K562 (cell line): Measurements from ENCODE around the gene APOC1. TPM values are rescaled to one million over a fixed set of nuclear protein-coding genes. Genes with fewer than 3 reads are reported as not detected.

Source experiments
- ATAC-seq: fragments of 200-7000 bp; cut with Tn5 transposase; 3 replicates; pipeline ENCODE4 v1.9.1; 2020; ENCODE audit warnings: moderate library complexity
- BruUV-seq: library from RNA; stranded (reverse); fragments of 400-500 nt; replicated peaks from 2 replicates; lab custom pipeline; 2021; lab: Mats Ljungman, UMichigan
- CTCF ChIA-PET: fragments of 300-600 bp; formaldehyde crosslinking; extraction: SDS; loops from one replicate; lab custom pipeline; 2021; ENCODE audit warnings: low intra/inter-chr PET ratio; lab: Yijun Ruan, JAX
- POLR2A ChIA-PET: fragments of 300-600, 350-650 bp; sonication (Branson Sonifier 250); formaldehyde crosslinking; extraction: SDS; loops from one replicate; lab custom pipeline; 2021; ENCODE audit warnings: antibody characterized with exemption, inconsistent platforms; lab: Yijun Ruan, JAX
- DNase-seq, 4 experiments: peaks; one replicate each; pipeline versions ENCODE4 v3.0.0 to v3.0.0-alpha.2; 2011 to 2018; ENCODE audit warnings: low spot score in 3 of 4, mixed read lengths in 3 of 4; ENCODE audit errors: extremely low read depth in 1 of 4
- FAIRE-seq: peaks from 2 replicates; lab custom pipeline; 2011; peaks lifted over from hg19 to GRCh38; lab: Jason Lieb, UNC
- H2AFZ ChIP-seq: 2 replicates; pipeline ENCODE4 v1.6.0; 2011; ENCODE audit warnings: low read depth, low read length, control low read depth, inconsistent platforms
- H3K27ac ChIP-seq: fragments of 200-600 bp; 3 replicates; pipeline ENCODE4 v1.8.0; 2011; ENCODE audit warnings: low read depth, mild to moderate bottlenecking, control low read depth, inconsistent platforms, low read length, moderate library complexity, mixed read lengths; ENCODE audit errors: extremely low read depth
- H3K27me3 ChIP-seq, 2 experiments: fragments of 300-600 bp in 1 of 2; 2 replicates in 1 of 2; 3 replicates in 1 of 2; pipeline versions ENCODE4 v1.6.0 to v1.8.0; 2011; ENCODE audit warnings: inconsistent platforms in 2 of 2, low read length in 2 of 2, mild to moderate bottlenecking in 1 of 2, mixed read lengths in 1 of 2, moderate library complexity in 1 of 2; ENCODE audit not compliant: control insufficient read depth in 2 of 2, insufficient read depth in 2 of 2
- H3K36me3 ChIP-seq: fragments of 300-600 bp; 3 replicates; pipeline ENCODE4 v1.8.0; 2011; ENCODE audit warnings: mild to moderate bottlenecking, low read length, inconsistent platforms; ENCODE audit not compliant: control insufficient read depth, insufficient read depth
- H3K4me1 ChIP-seq, 2 experiments: fragments of 200-600 bp in 1 of 2; replicated peaks in 1 of 2; 2 replicates in 1 of 2; 3 replicates in 1 of 2; pipeline versions ENCODE4 v1.5.1 to v1.8.0; 2011; ENCODE audit warnings: inconsistent platforms in 2 of 2, low read length in 2 of 2, mild to moderate bottlenecking in 1 of 2, mixed read lengths in 1 of 2, moderate library complexity in 1 of 2; ENCODE audit not compliant: control insufficient read depth in 2 of 2, insufficient read depth in 2 of 2
- H3K4me2 ChIP-seq: 2 replicates; pipeline ENCODE4 v1.6.1; 2011; ENCODE audit warnings: low read length, control low read depth, inconsistent platforms, mixed read lengths; ENCODE audit not compliant: insufficient read depth
- H3K4me3 ChIP-seq: fragments of 200-600 bp; sonication (generic), shearing (Covaris generic); 2 replicates; pipeline ENCODE4 v1.5.1; 2016; ENCODE audit warnings: control low read depth, inconsistent platforms
- H3K79me2 ChIP-seq: fragments of 200-600 bp; 3 replicates; pipeline ENCODE4 v1.8.0; 2011; ENCODE audit warnings: low read length, inconsistent platforms; ENCODE audit not compliant: control insufficient read depth, insufficient read depth
- H3K9ac ChIP-seq, 2 experiments: 2 replicates each; pipeline versions ENCODE4 v1.6.0 to v1.6.1; 2011; ENCODE audit warnings: low read depth in 2 of 2, low read length in 2 of 2, control low read depth in 1 of 2, inconsistent platforms in 1 of 2, mild to moderate bottlenecking in 1 of 2, mixed read lengths in 1 of 2; ENCODE audit not compliant: insufficient read depth in 1 of 2
- H3K9me1 ChIP-seq: one replicate; pipeline ENCODE4 v1.6.0; 2011; ENCODE audit warnings: inconsistent platforms, mild to moderate bottlenecking, low read length, moderate library complexity; ENCODE audit not compliant: control insufficient read depth, insufficient read depth
- H3K9me3 ChIP-seq: replicated peaks from 2 replicates; pipeline ENCODE4 v1.5.1; 2011; ENCODE audit warnings: low read depth, low read length, inconsistent platforms; ENCODE audit not compliant: control insufficient read depth, insufficient read depth
- H4K20me1 ChIP-seq: replicated peaks from 2 replicates; pipeline ENCODE4 v1.6.1; 2011; ENCODE audit warnings: low read length, inconsistent platforms, mixed read lengths; ENCODE audit not compliant: control insufficient read depth, insufficient read depth
- CTBP1 ChIP-seq: fragments of 450-650 bp; IDR thresholded peaks from 2 replicates; pipeline ENCODE4 v1.6.1; 2016; ENCODE audit warnings: borderline replicate concordance
- FOXK2 ChIP-seq, 2 experiments: fragments of 450-650 bp; IDR thresholded peaks in 1 of 2; conservative IDR thresholded peaks in 1 of 2; 2 replicates each; pipeline ENCODE4 v1.6.1; 2016; ENCODE audit warnings: low read depth in 2 of 2, mild to moderate bottlenecking in 1 of 2
- JUN ChIP-seq, 2 experiments: sonication (generic) in 1 of 2; formaldehyde crosslinking in 1 of 2; IDR thresholded peaks; 2 replicates each; pipeline versions ENCODE4 v1.6.1 to v1.8.0; 2012 to 2022; ENCODE audit warnings: borderline replicate concordance in 2 of 2, mild to moderate bottlenecking in 2 of 2, improper control_type of control experiment in 1 of 2, low read depth in 1 of 2, low read length in 1 of 2, missing genetic modification reagents in 1 of 2
- KLF1 ChIP-seq: fragments of 450-650 bp; IDR thresholded peaks from 2 replicates; pipeline ENCODE4 v1.6.1; 2016; ENCODE audit warnings: missing genetic modification characterization, missing compliant biosample characterization
- MAFG ChIP-seq: fragments of 450-650 bp; conservative IDR thresholded peaks from 2 replicates; pipeline ENCODE4 v1.6.1; 2016; ENCODE audit warnings: missing genetic modification characterization, missing compliant biosample characterization
- MXI1 ChIP-seq: IDR thresholded peaks from 2 replicates; pipeline ENCODE4 v1.6.1; 2011; ENCODE audit warnings: low read depth, mild to moderate bottlenecking, improper control_type of control experiment, low read length
- NBN ChIP-seq: fragments of 450-650 bp; IDR thresholded peaks from 2 replicates; pipeline ENCODE4 v1.6.1; 2016; ENCODE audit warnings: low read depth, mild to moderate bottlenecking
- NCOR1 ChIP-seq: fragments of 450-650 bp; IDR thresholded peaks from 2 replicates; pipeline ENCODE4 v1.6.1; 2016; ENCODE audit warnings: mild to moderate bottlenecking, moderate library complexity
- NFYB ChIP-seq: IDR thresholded peaks from 2 replicates; pipeline ENCODE4 v1.6.1; 2011; ENCODE audit warnings: mild to moderate bottlenecking, moderate library complexity; ENCODE audit not compliant: insufficient read length; ENCODE audit errors: extremely low read depth
- NR3C1 ChIP-seq: sonication (generic); formaldehyde crosslinking; IDR thresholded peaks from 2 replicates; pipeline ENCODE4 v1.8.1; 2022; ENCODE audit warnings: missing genetic modification reagents
- SMC3 ChIP-seq: conservative IDR thresholded peaks from 2 replicates; pipeline ENCODE4 v1.6.1; 2011; ENCODE audit warnings: low read depth, low read length, improper control_type of control experiment; ENCODE audit not compliant: insufficient read depth
- STAG1 ChIP-seq: sonication (generic); formaldehyde crosslinking; IDR thresholded peaks from 2 replicates; pipeline ENCODE4 v1.5.0; 2020; ENCODE audit warnings: missing genetic modification reagents, borderline replicate concordance
- WGBS: fragments of 100-300 bp; shearing (Covaris generic); methylation state at CpG from one replicate; pipeline ENCODE4 v1.1.6; 2016; ENCODE audit warnings: low coverage, mixed read lengths; ENCODE audit not compliant: insufficient coverage; ENCODE audit errors: missing lambda C conversion rate; 5-methylcytosine and 5-hydroxymethylcytosine counted together
- in situ Hi-C: fragments of 300-500 bp; cut with MboI; formaldehyde crosslinking; loops from 4 replicates; pipeline ENCODE4 v1.15.0; 2018; ENCODE audit warnings: inconsistent platforms, mixed read lengths
- intact Hi-C: fragments of 100-400 bp; cut with micrococcal nuclease; formaldehyde crosslinking; loops from 2 replicates; pipeline ENCODE4 v1.14.2; 2022
- polyA plus RNA-seq, 8 experiments: library from polyadenylated mRNA; depleted of rRNA in 4 of 8; stranded (reverse) in 5 of 8; unstranded in 3 of 8; fragments of >200 nt; fragmentation: Nextera tagmentation in 2 of 8; fragmentation: Illumina TruSeq in 1 of 8; extraction: Ambion mirVana in 2 of 8; extraction: Trizol in 1 of 8; gene quantifications; 2 replicates each; pipeline versions ENCODE4 v1.2.1 to v1.2.3, GENCODE V29; 2011 to 2014; ENCODE audit warnings: inconsistent platforms in 1 of 8, missing spikeins in 1 of 8
- total RNA-seq, 7 experiments: library from RNA; depleted of rRNA in 6 of 7; stranded (reverse); fragments of >200 nt in 6 of 7; fragmentation: Illumina TruSeq in 2 of 7; extraction: Trizol in 2 of 7; gene quantifications; 2 replicates each; pipeline versions ENCODE4 v1.2.1 to v1.2.3, GENCODE V29; 2011 to 2021; ENCODE audit warnings: low replicate concordance in 1 of 7
- TF ChIP-seq, protein P1 (sequence below): fragments of 250-450 bp; sonication (Bioruptor Pico); IDR thresholded peaks from 2 replicates; pipeline ENCODE4 v1.5.1; 2021; ENCODE audit warnings: mild to moderate bottlenecking
- TF ChIP-seq, protein P2 (sequence below): fragments of 250-450 bp; sonication (Bioruptor Pico); IDR thresholded peaks from 2 replicates; pipeline ENCODE4 v1.5.0; 2021; ENCODE audit warnings: mild to moderate bottlenecking, moderate library complexity
- TF ChIP-seq, protein P3 (sequence below): IDR thresholded peaks from 2 replicates; pipeline ENCODE4 v1.6.1; 2011; ENCODE audit not compliant: insufficient read length; ENCODE audit errors: extremely low read depth
- TF ChIP-seq, protein P4 (sequence below): sonication (generic); formaldehyde crosslinking; IDR thresholded peaks from 2 replicates; pipeline ENCODE4 v1.8.1; 2023; ENCODE audit warnings: mild to moderate bottlenecking, missing genetic modification reagents, moderate library complexity

Gene APOC1
- total and polyA plus RNA-seq, 9 of the 15 experiments (the other 6 are each of a cell fraction or from before 2014, with no cell fraction given) = 115 to 408 (median 220) TPM

DNA sequence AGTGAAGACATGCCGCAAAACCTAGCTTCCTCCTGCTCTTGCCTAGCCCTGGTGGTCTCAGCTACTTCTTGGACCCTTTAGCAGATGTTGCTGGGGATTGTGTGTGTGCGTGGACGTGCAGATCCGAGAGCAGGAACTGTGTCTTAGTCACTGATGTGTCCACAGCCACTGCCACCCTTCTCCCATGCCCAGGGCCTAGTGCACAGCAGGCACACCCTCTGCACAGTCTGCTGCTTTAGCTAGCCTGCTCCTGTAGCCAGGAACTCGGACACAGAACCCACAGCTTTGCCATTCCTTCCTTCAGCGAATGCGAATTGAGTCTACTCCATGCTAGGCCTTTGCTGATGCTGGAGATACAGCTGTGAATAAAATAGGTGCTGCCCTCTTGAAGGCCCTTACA, 43.1 kb downstream of the APOC1 start:
- H3K9ac ChIP-seq = peak overlapping the region in 1 of 2 experiments; percentile 85; a peak in 2 of 4 replicates
- peaks cover 24% of the 10 kb centered on the region for H4K20me1 ChIP-seq
- no peaks in the 10 kb centered on the region for H3K27me3 ChIP-seq
- peaks cover 16 to 24% of the 10 kb centered on the region in 2 experiments; a peak in 4 of 5 replicates for H3K4me1 ChIP-seq
- DNase-seq (no peak), FAIRE-seq (no peak), ATAC-seq (no peak)
- H3K4me2 ChIP-seq = 0 out of 2 replicates have a peak overlapping the region, but pooled peaks have one; percentile 16
- H2AFZ ChIP-seq = no peak overlapping the region
- ChIA-PET CTCF (no interaction called here), POLR2A (interaction anchor here (0.6 to 1.7 kb wide), 7 partner anchors 14 to 1196 kb away, joined by 3 to 6 read pairs (median 3); partner anchors contain the start of genes RELB and TOMM40)
- peaks cover 47% of the 10 kb centered on the region; the same call in 2 of the 3 replicates for H3K36me3 ChIP-seq
- H3K79me2 ChIP-seq = peaks cover 72% of the 10 kb centered on the region
- TF ChIP-seq NBN = no peak
- no peak for TF ChIP-seq NFYB
- TF ChIP-seq, protein P1, sequence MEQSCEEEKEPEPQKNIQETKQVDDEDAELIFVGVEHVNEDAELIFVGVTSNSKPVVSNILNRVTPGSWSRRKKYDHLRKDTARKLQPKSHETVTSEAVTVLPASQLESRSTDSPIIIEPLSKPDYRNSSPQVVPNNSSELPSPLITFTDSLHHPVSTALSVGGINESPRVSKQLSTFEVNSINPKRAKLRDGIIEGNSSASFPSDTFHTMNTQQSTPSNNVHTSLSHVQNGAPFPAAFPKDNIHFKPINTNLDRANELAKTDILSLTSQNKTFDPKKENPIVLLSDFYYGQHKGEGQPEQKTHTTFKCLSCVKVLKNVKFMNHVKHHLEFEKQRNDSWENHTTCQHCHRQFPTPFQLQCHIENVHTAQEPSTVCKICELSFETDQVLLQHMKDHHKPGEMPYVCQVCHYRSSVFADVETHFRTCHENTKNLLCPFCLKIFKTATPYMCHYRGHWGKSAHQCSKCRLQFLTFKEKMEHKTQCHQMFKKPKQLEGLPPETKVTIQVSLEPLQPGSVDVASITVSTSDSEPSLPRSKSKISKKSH = no peak
- TF ChIP-seq, protein P2, sequence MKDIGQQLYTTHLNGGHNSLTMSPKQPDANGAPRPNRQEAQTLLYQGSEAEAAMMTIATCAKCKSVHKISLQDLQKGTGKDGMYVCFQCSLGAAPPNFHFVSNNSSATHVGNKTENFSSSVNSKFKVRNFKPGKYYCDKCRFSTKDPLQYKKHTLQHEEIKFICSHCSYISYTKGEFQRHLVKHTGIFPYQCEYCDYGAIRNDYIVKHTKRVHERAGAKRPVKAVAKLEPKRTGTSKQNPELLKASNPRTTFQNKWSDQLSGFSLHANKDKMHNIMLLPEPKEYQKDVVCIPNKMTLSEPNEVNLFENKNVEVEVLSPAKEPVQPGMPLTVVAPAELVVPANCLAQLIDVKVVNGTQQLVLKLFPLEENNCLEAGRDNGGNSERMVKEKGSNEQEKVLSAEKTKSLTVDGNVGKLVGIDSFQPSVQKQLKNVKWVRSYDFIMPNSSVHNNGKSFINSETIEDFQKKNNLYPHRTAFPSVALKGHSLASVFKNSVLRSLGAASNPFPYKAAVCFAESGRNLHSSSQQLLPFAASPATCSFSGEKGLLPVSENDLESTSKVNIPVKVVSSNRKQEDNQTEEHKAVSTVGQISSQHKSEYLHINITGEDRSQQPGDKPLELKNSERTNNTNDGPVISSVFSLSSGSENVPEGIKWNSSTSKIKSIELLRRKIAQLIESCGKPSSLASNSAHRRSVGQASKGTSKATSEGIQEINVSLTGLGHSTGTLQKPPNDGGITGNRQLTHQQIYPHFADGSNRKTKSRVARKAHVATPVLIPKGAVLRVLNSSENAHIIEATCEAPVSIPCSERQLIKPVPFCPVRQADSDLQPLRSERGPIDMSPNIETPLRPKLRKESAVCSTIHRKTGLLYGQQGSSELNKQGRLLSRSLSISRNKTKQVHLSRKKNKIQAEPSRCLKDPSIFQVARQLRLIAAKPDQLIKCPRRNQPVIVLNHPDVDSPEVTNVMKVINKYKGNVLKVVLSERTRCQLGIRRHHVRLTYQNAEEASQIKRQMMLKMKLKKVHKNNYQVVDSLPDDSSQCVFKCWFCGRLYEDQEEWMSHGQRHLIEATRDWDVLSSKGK (CRISPR knock-in tag) = no peak
- TF ChIP-seq MXI1 = no peak
- TF ChIP-seq KLF1 (tag) = no peak
- no peak for TF ChIP-seq MAFG
- TF ChIP-seq, protein P3, sequence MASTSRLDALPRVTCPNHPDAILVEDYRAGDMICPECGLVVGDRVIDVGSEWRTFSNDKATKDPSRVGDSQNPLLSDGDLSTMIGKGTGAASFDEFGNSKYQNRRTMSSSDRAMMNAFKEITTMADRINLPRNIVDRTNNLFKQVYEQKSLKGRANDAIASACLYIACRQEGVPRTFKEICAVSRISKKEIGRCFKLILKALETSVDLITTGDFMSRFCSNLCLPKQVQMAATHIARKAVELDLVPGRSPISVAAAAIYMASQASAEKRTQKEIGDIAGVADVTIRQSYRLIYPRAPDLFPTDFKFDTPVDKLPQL = no peak
- TF ChIP-seq JUN (IDR thresholded peaks at IDR 0.05; ENCODE audit: borderline replicate concordance, low read depth, low read length) = no peak
- no peak for TF ChIP-seq JUN (CRISPR knock-in tag; IDR thresholded peaks at IDR 0.05; ENCODE audit: borderline replicate concordance)
- TF ChIP-seq STAG1 (CRISPR knock-in tag) = no peak
- no peak for TF ChIP-seq NCOR1
- TF ChIP-seq NR3C1 (CRISPR knock-in tag) = no peak
- no peak for TF ChIP-seq SMC3
- TF ChIP-seq CTBP1 = no peak
- TF ChIP-seq FOXK2 (conservative IDR thresholded peaks at IDR 0.05 in 1 of 2, IDR thresholded peaks at IDR 0.05 in 1 of 2; ENCODE audit: low read depth in 2 of 2) = no peak
- TF ChIP-seq, protein P4, sequence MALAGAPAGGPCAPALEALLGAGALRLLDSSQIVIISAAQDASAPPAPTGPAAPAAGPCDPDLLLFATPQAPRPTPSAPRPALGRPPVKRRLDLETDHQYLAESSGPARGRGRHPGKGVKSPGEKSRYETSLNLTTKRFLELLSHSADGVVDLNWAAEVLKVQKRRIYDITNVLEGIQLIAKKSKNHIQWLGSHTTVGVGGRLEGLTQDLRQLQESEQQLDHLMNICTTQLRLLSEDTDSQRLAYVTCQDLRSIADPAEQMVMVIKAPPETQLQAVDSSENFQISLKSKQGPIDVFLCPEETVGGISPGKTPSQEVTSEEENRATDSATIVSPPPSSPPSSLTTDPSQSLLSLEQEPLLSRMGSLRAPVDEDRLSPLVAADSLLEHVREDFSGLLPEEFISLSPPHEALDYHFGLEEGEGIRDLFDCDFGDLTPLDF (CRISPR knock-in tag) = no peak
- H3K27ac ChIP-seq = peak overlapping the region; percentile 12; the same call in 1 of the 3 replicates
- peaks cover 9% of the 10 kb centered on the region for H3K9me1 ChIP-seq
- no TSS peak for BruUV-seq
- intact Hi-C loops = no loop called here
- H3K9me3 ChIP-seq = no peaks in the 10 kb centered on the region
- in situ Hi-C loops = no loop called here
- WGBS = 78% methylated on average over 7 of the region's 7 CpGs
- no peak overlapping the region for H3K4me3 ChIP-seq
